ENCODE measurements around the gene SHB.

The SHB gene

GRCh38 chr9:37876376-37876775 lies 192.7 kb downstream of the SHB start:
- DNase-seq, result no peak

- no peak for DNase-seq
Measured at GRCh38 chr9:37873955-37874354, 195.1 kb downstream of the SHB start.

- DNase-seq, result no peak
Measured at GRCh38 chr9:37870799-37871176, 198.2 kb downstream of the SHB start.

GRCh38 chr9:37870081-37870798 lies 198.8 kb downstream of the SHB start:
- DNase-seq, result no peak
